K562 (cell line): ENCODE data around the gene AIMP1. TPM values are rescaled to one million over a fixed set of nuclear protein-coding genes. Genes with fewer than 3 reads are reported as not detected.

Source experiments
- ATAC-seq: fragments of 200-7000 bp; cut with Tn5 transposase; 3 replicates; pipeline ENCODE4 v1.9.1; 2020; ENCODE audit warnings: moderate library complexity
- BruUV-seq: library from RNA; stranded (reverse); fragments of 400-500 nt; replicated peaks from 2 replicates; lab custom pipeline; 2021; lab: Mats Ljungman, UMichigan
- CTCF ChIA-PET: fragments of 300-600 bp; formaldehyde crosslinking; extraction: SDS; loops from one replicate; lab custom pipeline; 2021; ENCODE audit warnings: low intra/inter-chr PET ratio; lab: Yijun Ruan, JAX
- POLR2A ChIA-PET: fragments of 300-600, 350-650 bp; sonication (Branson Sonifier 250); formaldehyde crosslinking; extraction: SDS; loops from one replicate; lab custom pipeline; 2021; ENCODE audit warnings: antibody characterized with exemption, inconsistent platforms; lab: Yijun Ruan, JAX
- DNase-seq, 4 experiments: peaks; one replicate each; pipeline versions ENCODE4 v3.0.0 to v3.0.0-alpha.2; 2011 to 2018; ENCODE audit warnings: low spot score in 3 of 4, mixed read lengths in 3 of 4; ENCODE audit errors: extremely low read depth in 1 of 4
- FAIRE-seq: peaks from 2 replicates; lab custom pipeline; 2011; peaks lifted over from hg19 to GRCh38; lab: Jason Lieb, UNC
- H2AFZ ChIP-seq: 2 replicates; pipeline ENCODE4 v1.6.0; 2011; ENCODE audit warnings: low read depth, low read length, control low read depth, inconsistent platforms
- H3K27ac ChIP-seq: fragments of 200-600 bp; 3 replicates; pipeline ENCODE4 v1.8.0; 2011; ENCODE audit warnings: low read depth, mild to moderate bottlenecking, control low read depth, inconsistent platforms, low read length, moderate library complexity, mixed read lengths; ENCODE audit errors: extremely low read depth
- H3K27me3 ChIP-seq, 2 experiments: fragments of 300-600 bp in 1 of 2; 2 replicates in 1 of 2; 3 replicates in 1 of 2; pipeline versions ENCODE4 v1.6.0 to v1.8.0; 2011; ENCODE audit warnings: inconsistent platforms in 2 of 2, low read length in 2 of 2, mild to moderate bottlenecking in 1 of 2, mixed read lengths in 1 of 2, moderate library complexity in 1 of 2; ENCODE audit not compliant: control insufficient read depth in 2 of 2, insufficient read depth in 2 of 2
- H3K36me3 ChIP-seq: fragments of 300-600 bp; 3 replicates; pipeline ENCODE4 v1.8.0; 2011; ENCODE audit warnings: mild to moderate bottlenecking, low read length, inconsistent platforms; ENCODE audit not compliant: control insufficient read depth, insufficient read depth
- H3K4me1 ChIP-seq, 2 experiments: fragments of 200-600 bp in 1 of 2; replicated peaks in 1 of 2; 2 replicates in 1 of 2; 3 replicates in 1 of 2; pipeline versions ENCODE4 v1.5.1 to v1.8.0; 2011; ENCODE audit warnings: inconsistent platforms in 2 of 2, low read length in 2 of 2, mild to moderate bottlenecking in 1 of 2, mixed read lengths in 1 of 2, moderate library complexity in 1 of 2; ENCODE audit not compliant: control insufficient read depth in 2 of 2, insufficient read depth in 2 of 2
- H3K4me2 ChIP-seq: 2 replicates; pipeline ENCODE4 v1.6.1; 2011; ENCODE audit warnings: low read length, control low read depth, inconsistent platforms, mixed read lengths; ENCODE audit not compliant: insufficient read depth
- H3K4me3 ChIP-seq: fragments of 200-600 bp; sonication (generic), shearing (Covaris generic); 2 replicates; pipeline ENCODE4 v1.5.1; 2016; ENCODE audit warnings: control low read depth, inconsistent platforms
- H3K79me2 ChIP-seq: fragments of 200-600 bp; 3 replicates; pipeline ENCODE4 v1.8.0; 2011; ENCODE audit warnings: low read length, inconsistent platforms; ENCODE audit not compliant: control insufficient read depth, insufficient read depth
- H3K9ac ChIP-seq, 2 experiments: 2 replicates each; pipeline versions ENCODE4 v1.6.0 to v1.6.1; 2011; ENCODE audit warnings: low read depth in 2 of 2, low read length in 2 of 2, control low read depth in 1 of 2, inconsistent platforms in 1 of 2, mild to moderate bottlenecking in 1 of 2, mixed read lengths in 1 of 2; ENCODE audit not compliant: insufficient read depth in 1 of 2
- H3K9me1 ChIP-seq: one replicate; pipeline ENCODE4 v1.6.0; 2011; ENCODE audit warnings: inconsistent platforms, mild to moderate bottlenecking, low read length, moderate library complexity; ENCODE audit not compliant: control insufficient read depth, insufficient read depth
- H3K9me3 ChIP-seq: replicated peaks from 2 replicates; pipeline ENCODE4 v1.5.1; 2011; ENCODE audit warnings: low read depth, low read length, inconsistent platforms; ENCODE audit not compliant: control insufficient read depth, insufficient read depth
- H4K20me1 ChIP-seq: replicated peaks from 2 replicates; pipeline ENCODE4 v1.6.1; 2011; ENCODE audit warnings: low read length, inconsistent platforms, mixed read lengths; ENCODE audit not compliant: control insufficient read depth, insufficient read depth
- ARID2 ChIP-seq: fragments of 450-650 bp; IDR thresholded peaks from 2 replicates; pipeline ENCODE4 v1.6.1; 2017; ENCODE audit warnings: antibody characterized with exemption, mild to moderate bottlenecking
- DDX20 ChIP-seq: fragments of 450-650 bp; IDR thresholded peaks from 2 replicates; pipeline ENCODE4 v1.6.1; 2016; ENCODE audit warnings: missing genetic modification characterization, low read depth, mild to moderate bottlenecking, missing compliant biosample characterization, moderate library complexity
- DMBX1 ChIP-seq: fragments of 250-450 bp; sonication (Bioruptor Pico); IDR thresholded peaks from 2 replicates; pipeline ENCODE4 v1.8.0; 2022; ENCODE audit warnings: inconsistent platforms, mild to moderate bottlenecking, moderate library complexity, borderline replicate concordance
- ERF ChIP-seq: fragments of 450-650 bp; formaldehyde crosslinking; IDR thresholded peaks from 2 replicates; pipeline ENCODE4 v1.4.0; 2020; ENCODE audit warnings: mild to moderate bottlenecking, mixed read lengths
- ETV6 ChIP-seq, 3 experiments: fragments of 150-350 bp in 1 of 3; sonication (generic) in 1 of 3; formaldehyde crosslinking in 1 of 3; IDR thresholded peaks; 2 replicates each; pipeline versions ENCODE4 v1.6.1 to v1.8.0; 2014 to 2022; ENCODE audit warnings: borderline replicate concordance in 2 of 3, low read depth in 2 of 3, antibody characterized with exemption in 1 of 3, low read length in 1 of 3, mild to moderate bottlenecking in 1 of 3, missing genetic modification reagents in 1 of 3
- RBM25 ChIP-seq: fragments of 200-400 bp; formaldehyde crosslinking; IDR thresholded peaks from 2 replicates; pipeline ENCODE4 v1.6.1; 2018; ENCODE audit warnings: low read length, low read depth, moderate library complexity; ENCODE audit not compliant: severe bottlenecking
- ZBTB12 ChIP-seq: fragments of 250-450 bp; sonication (Bioruptor Pico); IDR thresholded peaks from 2 replicates; pipeline ENCODE4 v1.4.0; 2020
- WGBS: fragments of 100-300 bp; shearing (Covaris generic); methylation state at CpG from one replicate; pipeline ENCODE4 v1.1.6; 2016; ENCODE audit warnings: low coverage, mixed read lengths; ENCODE audit not compliant: insufficient coverage; ENCODE audit errors: missing lambda C conversion rate; 5-methylcytosine and 5-hydroxymethylcytosine counted together
- in situ Hi-C: fragments of 300-500 bp; cut with MboI; formaldehyde crosslinking; loops from 4 replicates; pipeline ENCODE4 v1.15.0; 2018; ENCODE audit warnings: inconsistent platforms, mixed read lengths
- intact Hi-C: fragments of 100-400 bp; cut with micrococcal nuclease; formaldehyde crosslinking; loops from 2 replicates; pipeline ENCODE4 v1.14.2; 2022
- polyA plus RNA-seq, 8 experiments: library from polyadenylated mRNA; depleted of rRNA in 4 of 8; stranded (reverse) in 5 of 8; unstranded in 3 of 8; fragments of >200 nt; fragmentation: Nextera tagmentation in 2 of 8; fragmentation: Illumina TruSeq in 1 of 8; extraction: Ambion mirVana in 2 of 8; extraction: Trizol in 1 of 8; gene quantifications; 2 replicates each; pipeline versions ENCODE4 v1.2.1 to v1.2.3, GENCODE V29; 2011 to 2014; ENCODE audit warnings: inconsistent platforms in 1 of 8, missing spikeins in 1 of 8
- total RNA-seq, 7 experiments: library from RNA; depleted of rRNA in 6 of 7; stranded (reverse); fragments of >200 nt in 6 of 7; fragmentation: Illumina TruSeq in 2 of 7; extraction: Trizol in 2 of 7; gene quantifications; 2 replicates each; pipeline versions ENCODE4 v1.2.1 to v1.2.3, GENCODE V29; 2011 to 2021; ENCODE audit warnings: low replicate concordance in 1 of 7

The AIMP1 gene
- total and polyA plus RNA-seq, 9 of the 15 experiments (the other 6 are each of a cell fraction or from before 2014, with no cell fraction given), result 39.9 to 141 (median 70.1) TPM

GRCh38 chr4:106384878-106385277, 68.5 kb downstream of the AIMP1 start (continued):
- no peak for TF ChIP-seq DMBX1 (CRISPR knock-in tag)

- no TSS peak for BruUV-seq
- ChIA-PET CTCF (no interaction called here), POLR2A (interaction anchor here (0.8 to 1.1 kb wide), 2 partner anchors 17 to 30 kb away, joined by 3 read pairs; no protein-coding TSS in a partner anchor)
- ATAC-seq, result no peak
- intact Hi-C loops, result no loop called here
- Histone ChIP-seq H3K4me3 (no peak overlapping the region), H3K27me3 (no peaks in the 10 kb centered on the region), H3K4me1 (no peaks in the 10 kb centered on the region; a peak in 1 of 5 replicates), H2AFZ (no peak overlapping the region), H3K9ac (no peak overlapping the region), H3K9me1 (no peaks in the 10 kb centered on the region), H3K36me3 (no peaks in the 10 kb centered on the region), H3K9me3 (no peaks in the 10 kb centered on the region), H3K4me2 (no peak overlapping the region), H3K27ac (no peak overlapping the region), H3K79me2 (no peaks in the 10 kb centered on the region), H4K20me1 (no peaks in the 10 kb centered on the region)
- DNase-seq, result no peak
- in situ Hi-C loops, result no loop called here
- WGBS, result 0% methylated on average over 6 of the region's 6 CpGs
- no peak for TF ChIP-seq ZBTB12 (CRISPR knock-in tag)
- TF ChIP-seq ETV6 (IDR thresholded peaks at IDR 0.05; ENCODE audit: borderline replicate concordance in 1 of 2, low read depth in 2 of 2, low read length in 1 of 2), result no peak
- no peak for TF ChIP-seq ETV6 (CRISPR knock-in tag; IDR thresholded peaks at IDR 0.05; ENCODE audit: borderline replicate concordance)
- no peak for TF ChIP-seq RBM25
- TF ChIP-seq ERF, result no peak
- TF ChIP-seq DDX20, result no peak
- no peak for TF ChIP-seq ARID2
- no peak for FAIRE-seq
These were observed 69.6 kb downstream of the AIMP1 start for GRCh38 chr4:106385853-106386393.
